ENCODE results near the gene YDJC. TPM values are rescaled to one million over a fixed set of nuclear protein-coding genes. Genes with fewer than 3 reads are reported as not detected.

YDJC gene
- total RNA-seq, 2 donors from 2014 or later, result 16.4 to 19.9 TPM

- no peak for TF ChIP-seq CTCF (conservative IDR thresholded peaks at IDR 0.05)
- peak overlapping the region; percentile 9 for H3K27ac Mint-ChIP-seq
- H3K36me3 Mint-ChIP-seq (ENCODE audit: low read depth), result peaks cover 34% of the 10 kb centered on the region
- H3K27me3 Mint-ChIP-seq (ENCODE audit: insufficient read depth), result no peaks in the 10 kb centered on the region
- Histone ChIP-seq H3K36me3 (ENCODE audit: control insufficient read depth, insufficient read depth, low read length) (peaks cover 31% of the 10 kb centered on the region), H3K9ac (ENCODE audit: extremely low read depth, low read length, poor library complexity, severe bottlenecking) (no peak overlapping the region), H3K27me3 (ENCODE audit: control insufficient read depth, insufficient read depth, low read length, poor library complexity, severe bottlenecking) (no peaks in the 10 kb centered on the region), H3K4me1 (ENCODE audit: control insufficient read depth, insufficient read depth, low read length) (no peaks in the 10 kb centered on the region), H3K9me3 (ENCODE audit: control insufficient read depth, low read length) (no peaks in the 10 kb centered on the region), H3K4me3 (ENCODE audit: low read length) (no peak overlapping the region), H3K27ac (ENCODE audit: low read depth, low read length) (no peak overlapping the region)
- peaks cover 5% of the 10 kb centered on the region for H3K4me1 Mint-ChIP-seq
- DNase-seq, result no peak
- no peak overlapping the region for H3K4me3 Mint-ChIP-seq
- 92 to 94% methylated on average over 4 to 11 of the region's 11 CpGs for WGBS, 2 experiments (ENCODE audit: insufficient coverage in 1 of 2, insufficient read length in 1 of 2)
- peaks cover 2% of the 10 kb centered on the region for H3K9me3 Mint-ChIP-seq
Measured at GRCh38 chr22:21626735-21627469, 2.9 kb downstream of the YDJC start.

- Histone ChIP-seq H3K9ac (ENCODE audit: extremely low read depth, low read length, poor library complexity, severe bottlenecking) (no peak overlapping the region), H3K9me3 (ENCODE audit: control insufficient read depth, low read length) (no peaks in the 10 kb centered on the region), H3K27me3 (ENCODE audit: control insufficient read depth, insufficient read depth, low read length, poor library complexity, severe bottlenecking) (no peaks in the 10 kb centered on the region), H3K4me3 (ENCODE audit: low read length) (no peak overlapping the region), H3K4me1 (ENCODE audit: control insufficient read depth, insufficient read depth, low read length) (no peaks in the 10 kb centered on the region), H3K36me3 (ENCODE audit: control insufficient read depth, insufficient read depth, low read length) (peaks cover 36% of the 10 kb centered on the region), H3K27ac (ENCODE audit: low read depth, low read length) (no peak overlapping the region)
- Mint-ChIP-seq H3K36me3 (ENCODE audit: low read depth) (peaks cover 36% of the 10 kb centered on the region), H3K27ac (peak overlapping the region; percentile 9), H3K4me3 (no peak overlapping the region), H3K27me3 (ENCODE audit: insufficient read depth) (no peaks in the 10 kb centered on the region), H3K9me3 (peaks cover 2% of the 10 kb centered on the region), H3K4me1 (peaks cover 5% of the 10 kb centered on the region)
- DNase-seq, result no peak
- TF ChIP-seq CTCF (conservative IDR thresholded peaks at IDR 0.05), result no peak
- 74 to 83% methylated on average over 3 to 4 of the region's 4 CpGs for WGBS, 2 experiments (ENCODE audit: insufficient coverage in 1 of 2, insufficient read length in 1 of 2)
Measured at GRCh38 chr22:21626073-21626734, 3.6 kb downstream of the YDJC start.

GRCh38 chr22:21624880-21625791, 4.7 kb downstream of the YDJC start:
- Histone ChIP-seq H3K36me3 (ENCODE audit: control insufficient read depth, insufficient read depth, low read length) (peaks cover 46% of the 10 kb centered on the region), H3K4me1 (ENCODE audit: control insufficient read depth, insufficient read depth, low read length) (no peaks in the 10 kb centered on the region), H3K9me3 (ENCODE audit: control insufficient read depth, low read length) (no peaks in the 10 kb centered on the region), H3K4me3 (ENCODE audit: low read length) (no peak overlapping the region), H3K27ac (ENCODE audit: low read depth, low read length) (no peak overlapping the region), H3K9ac (ENCODE audit: extremely low read depth, low read length, poor library complexity, severe bottlenecking) (no peak overlapping the region), H3K27me3 (ENCODE audit: control insufficient read depth, insufficient read depth, low read length, poor library complexity, severe bottlenecking) (no peaks in the 10 kb centered on the region)
- Mint-ChIP-seq H3K27ac (peak overlapping the region; percentile 16), H3K4me1 (peaks cover 5% of the 10 kb centered on the region), H3K27me3 (ENCODE audit: insufficient read depth) (no peaks in the 10 kb centered on the region), H3K4me3 (no peak overlapping the region), H3K36me3 (ENCODE audit: low read depth) (peaks cover 36% of the 10 kb centered on the region), H3K9me3 (peaks cover 2% of the 10 kb centered on the region)
- DNase-seq, result no peak
- 93% methylated on average over 6 to 12 of the region's 12 CpGs for WGBS, 2 experiments (ENCODE audit: insufficient coverage in 1 of 2, insufficient read length in 1 of 2)
- TF ChIP-seq CTCF (conservative IDR thresholded peaks at IDR 0.05), result no peak

Data from endodermal cell (in vitro differentiated cells).